GM21367 (cell line): ENCODE results near the gene XIAP.
"Not testable (repeated sequence)": the region's sequence is repeated elsewhere in the genome, so short reads cannot be mapped to it uniquely, and the experiment has no call there.

Experiments
- ATAC-seq: cut with Tn5 transposase; IDR thresholded peaks from one replicate; pipeline ENCODE4 v1.9.1; 2021; ENCODE audit not compliant: unreplicated experiment

XIAP gene

GRCh38 chrX:123873956-123874355 is 14.1 kb downstream of the XIAP start:
- ATAC-seq, result no peak

- ATAC-seq, result no peak
Measured at GRCh38 chrX:123876177-123876576, 16.3 kb downstream of the XIAP start.

GRCh38 chrX:123876844-123877243 is 17.0 kb downstream of the XIAP start:
- no peak for ATAC-seq

DNA sequence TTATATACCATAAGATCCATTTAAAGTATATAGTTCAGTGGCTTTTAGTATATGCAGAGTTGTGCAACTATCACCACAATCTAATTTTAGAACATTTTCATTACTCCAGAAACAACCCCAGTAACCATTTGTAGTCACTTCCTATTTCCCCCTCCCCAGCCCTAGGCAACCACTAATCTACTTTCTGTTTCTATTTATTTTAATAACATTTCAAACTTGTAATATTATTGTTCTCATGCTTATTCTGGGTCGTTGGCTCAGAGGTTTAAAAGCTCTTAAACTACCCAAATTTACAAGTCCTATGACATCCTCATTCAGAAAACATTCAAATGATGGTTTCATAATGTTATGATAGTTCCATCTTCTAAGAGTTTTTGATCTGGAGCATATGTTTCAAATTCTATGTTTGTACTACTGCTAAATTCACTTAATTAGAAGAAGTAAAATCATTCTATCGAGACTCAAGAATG is 18.4 kb downstream of the XIAP start:
- peak; percentile 74 for ATAC-seq

DNA sequence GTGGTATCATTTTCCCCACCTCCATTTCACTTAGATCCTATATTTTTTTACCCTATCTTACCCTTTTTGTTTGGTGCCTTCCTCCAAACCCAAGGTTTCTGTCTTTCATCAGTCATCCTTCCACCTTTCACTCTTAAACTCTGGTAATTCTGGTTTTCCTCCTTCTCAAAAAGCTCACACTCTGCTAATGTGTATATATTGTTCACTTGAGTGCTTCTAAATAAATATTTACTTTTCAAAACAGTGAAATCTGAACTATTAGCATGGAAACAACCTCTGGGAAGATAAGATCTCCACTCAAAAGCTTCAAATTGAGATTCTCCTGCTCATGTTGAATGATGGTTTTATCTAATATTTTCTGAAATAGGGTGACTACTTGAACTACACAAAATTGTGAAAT is 21.5 kb downstream of the XIAP start:
- no peak for ATAC-seq

DNA sequence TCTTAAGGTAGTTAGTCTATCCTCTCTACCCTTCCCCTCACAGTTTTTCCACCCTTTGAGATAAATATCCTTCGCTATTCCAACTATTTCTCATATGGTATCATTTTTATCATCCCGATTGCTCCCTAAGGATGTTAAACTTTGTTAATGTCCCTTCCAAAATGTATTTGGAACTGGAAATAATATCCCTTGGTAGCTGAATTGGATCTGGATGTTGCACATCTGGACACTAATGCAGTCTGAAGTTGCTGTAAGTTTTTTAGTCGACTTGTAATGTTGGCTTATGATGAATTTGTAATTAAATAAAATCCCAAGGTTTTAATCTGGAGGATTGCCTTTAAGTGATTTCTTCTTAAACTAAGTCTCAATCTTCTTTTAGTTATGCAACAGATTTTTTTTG is 22.5 kb downstream of the XIAP start:
- no peak for ATAC-seq

DNA sequence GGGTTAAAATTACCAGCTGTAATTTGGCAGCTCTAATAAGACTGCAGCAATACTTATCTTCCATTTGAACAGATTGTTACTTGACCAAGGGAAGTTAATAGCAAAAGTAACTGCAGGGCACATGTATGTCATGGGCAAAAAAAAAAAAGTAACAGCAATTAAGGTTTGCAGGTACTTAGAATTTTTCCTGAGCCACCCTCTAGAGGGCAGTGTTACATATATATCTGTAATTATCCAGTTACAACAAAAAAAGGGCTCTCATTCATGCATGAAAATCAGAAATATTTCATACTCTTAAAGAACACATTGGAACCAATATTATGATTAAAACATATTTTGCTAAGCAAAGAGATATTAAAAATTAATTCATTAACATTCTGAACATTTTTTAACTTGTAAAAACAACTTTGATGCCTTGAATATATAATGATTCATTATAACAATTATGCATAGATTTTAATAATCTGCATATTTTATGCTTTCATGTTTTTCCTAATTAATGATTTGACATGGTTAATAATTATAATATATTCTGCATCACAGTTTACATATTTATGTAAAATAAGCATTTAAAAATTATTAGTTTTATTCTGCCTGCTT is 25.1 kb downstream of the XIAP start:
- no peak for ATAC-seq

GRCh38 chrX:123899701-123900100 is 39.8 kb downstream of the XIAP start:
- ATAC-seq, result no peak

DNA sequence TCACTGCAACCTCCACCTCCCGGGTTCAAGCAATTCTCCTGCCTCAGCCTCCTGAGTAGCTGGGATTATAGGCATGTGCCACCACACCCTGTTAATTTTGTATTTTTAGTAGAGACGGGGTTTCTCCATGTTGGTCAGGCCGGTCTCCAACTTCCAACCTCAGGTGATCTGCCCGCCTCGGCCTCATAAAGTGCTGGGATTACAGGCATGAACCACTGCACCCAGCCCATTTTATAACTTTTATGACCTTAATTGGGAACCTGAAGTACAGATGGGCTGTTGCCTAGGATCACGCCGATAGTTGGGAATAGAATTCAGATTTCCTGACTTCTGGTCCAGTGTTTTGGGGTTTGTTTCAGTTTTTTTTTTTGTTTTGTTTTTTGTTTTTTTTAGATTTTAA is 43.4 kb downstream of the XIAP start:
- not testable (repeated sequence) for ATAC-seq

- no peak for ATAC-seq
Measured at GRCh38 chrX:123905332-123905731, 45.5 kb downstream of the XIAP start.

GRCh38 chrX:123906557-123907316 is 46.9 kb downstream of the XIAP start:
- ATAC-seq, result no peak

DNA sequence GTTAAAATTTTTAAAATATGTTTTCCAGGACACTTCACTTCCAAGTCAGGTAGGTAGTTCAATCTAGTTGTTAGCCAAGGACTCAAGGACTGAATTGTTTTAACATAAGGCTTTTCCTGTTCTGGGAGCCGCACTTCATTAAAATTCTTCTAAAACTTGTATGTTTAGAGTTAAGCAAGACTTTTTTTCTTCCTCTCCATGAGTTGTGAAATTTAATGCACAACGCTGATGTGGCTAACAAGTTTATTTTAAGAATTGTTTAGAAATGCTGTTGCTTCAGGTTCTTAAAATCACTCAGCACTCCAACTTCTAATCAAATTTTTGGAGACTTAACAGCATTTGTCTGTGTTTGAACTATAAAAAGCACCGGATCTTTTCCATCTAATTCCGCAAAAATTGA is 49.7 kb downstream of the XIAP start:
- no peak for ATAC-seq

DNA sequence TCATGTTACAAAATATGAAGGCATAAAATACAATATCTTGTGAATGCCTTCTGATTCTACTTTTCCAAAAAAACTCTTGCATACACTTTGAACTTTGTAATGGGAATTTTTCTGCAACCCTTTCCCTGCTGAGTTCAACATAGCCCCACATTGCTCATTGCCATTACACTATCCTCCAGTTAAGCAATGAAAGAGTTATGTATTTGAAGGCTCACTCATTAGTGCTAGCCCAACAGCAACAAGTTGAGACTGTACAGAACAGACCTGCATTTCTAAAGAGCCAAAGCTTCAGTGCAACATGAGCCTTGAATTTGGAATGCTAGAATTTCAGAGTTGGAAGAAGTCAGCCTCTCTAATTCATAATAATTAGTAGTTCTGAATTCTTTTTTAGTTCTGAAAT is 57.2 kb downstream of the XIAP start:
- no peak for ATAC-seq

GRCh38 chrX:123918106-123918721 is 58.4 kb downstream of the XIAP start:
- ATAC-seq, result no peak

GRCh38 chrX:123920105-123920785 is 60.4 kb downstream of the XIAP start:
- no peak for ATAC-seq

DNA sequence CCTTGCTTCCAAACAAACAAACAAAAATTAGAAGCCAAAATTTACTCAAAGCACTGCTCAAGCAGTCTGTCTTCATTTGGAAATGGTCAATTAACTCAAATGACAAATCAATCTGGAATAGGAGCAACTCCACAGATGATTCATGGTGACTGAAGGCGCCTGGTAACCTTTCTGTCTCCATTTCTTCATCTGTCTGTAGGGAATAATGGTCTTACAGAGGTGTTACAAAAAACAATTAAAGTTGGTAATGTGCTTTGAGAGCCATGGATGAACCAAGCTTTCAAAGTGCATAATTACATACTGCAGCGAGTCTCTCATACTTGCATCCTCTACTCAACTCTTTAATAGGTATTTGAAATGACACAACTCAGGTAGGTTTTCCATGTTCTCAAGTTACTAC is 63.4 kb downstream of the XIAP start:
- ATAC-seq, result no peak

GRCh38 chrX:123924186-123924585 is 64.3 kb downstream of the XIAP start:
- ATAC-seq, result no peak

GRCh38 chrX:123927845-123928244 is 68.0 kb downstream of the XIAP start:
- ATAC-seq, result no peak

- not testable (repeated sequence) for ATAC-seq
Measured at GRCh38 chrX:123932055-123932454, 72.2 kb downstream of the XIAP start.

- ATAC-seq, result no peak
Measured at GRCh38 chrX:123943074-123943473, 83.2 kb downstream of the XIAP start.

- no peak for ATAC-seq
Measured at GRCh38 chrX:123943488-123943887, 83.6 kb downstream of the XIAP start.

- ATAC-seq, result no peak
Measured at GRCh38 chrX:123949846-123950245, 90.0 kb downstream of the XIAP start.
